ENCODE data around the gene ETV4. TPM values are rescaled to one million over a fixed set of nuclear protein-coding genes. Genes with fewer than 3 reads are reported as not detected.

The ETV4 gene
- total and polyA plus RNA-seq, 2 of the 13 experiments (the other 11 are each of a cell fraction or from before 2014, with no cell fraction given): 128 to 330 TPM

GRCh38 chr17:43479948-43480347 lies 66.2 kb downstream of the ETV4 start:
- FAIRE-seq (peak; percentile 59), DNase-seq (ENCODE audit: low spot score) (peak; percentile 90), ATAC-seq (peak; percentile 11)
- Histone ChIP-seq H2AFZ (ENCODE audit: low read length) (no peak overlapping the region), H3K9me3 (ENCODE audit: low read length) (no peaks in the 10 kb centered on the region), H3K4me3 (replicated peaks in 1 of 3; ENCODE audit: insufficient read depth in 1 of 3, low read depth in 2 of 3, low read length in 3 of 3) (no peak overlapping the region; a peak in 1 of 6 replicates), H3K27ac (ENCODE audit: extremely low read length, insufficient read depth, low read length) (peak overlapping the region; percentile 30), H4K20me1 (ENCODE audit: insufficient read depth, low read length) (no peaks in the 10 kb centered on the region), H3K36me3 (replicated peaks in 1 of 2; ENCODE audit: control insufficient read depth in 1 of 2, insufficient read depth in 2 of 2, low read length in 2 of 2) (no peaks in the 10 kb centered on the region), H3K9ac (ENCODE audit: insufficient read depth, low read depth, low read length) (0 out of 2 replicates have a peak overlapping the region, but pooled peaks have one; percentile 10), H3K4me2 (ENCODE audit: low read depth, low read length) (peak overlapping the region; percentile 36), H3K4me1 (ENCODE audit: insufficient read depth, low read length) (peaks cover 90% of the 10 kb centered on the region), H3K27me3 (ENCODE audit: control insufficient read depth in 1 of 2, insufficient read depth in 2 of 2, low read length in 2 of 2) (no peaks in the 10 kb centered on the region; a peak in 1 of 5 replicates), H3K79me2 (ENCODE audit: insufficient read depth, low read length) (peaks cover 11% of the 10 kb centered on the region)
- BruUV-seq (replicated peaks): no TSS peak
- WGBS (ENCODE audit: low lambda C conversion rate): 0% methylated on average over 3 of the region's 3 CpGs
- ChIA-PET CTCF (ENCODE audit: low intra/inter-chr PET ratio, low total read pairs) (interaction anchor here (5.6 kb wide), 1 partner anchor 84 kb away, joined by 381 read pairs; the partner anchor contains the start of gene ARL4D), POLR2A (interaction anchor here (0.5 to 12.7 kb wide), 14 partner anchors 11 to 164 kb away, joined by 3 to 485 read pairs (median 6); partner anchors contain the start of gene ARL4D)
- in situ Hi-C loops (cut with HindIII; ENCODE audit: extremely low pct_ligation_motif_present, low pct_unique_long_range_greater_than_20kb) (loop anchor here (5.0 kb wide), 1 partner anchor 83 kb away; the partner anchor contains the start of gene ARL4D), intact Hi-C loops (cut with micrococcal nuclease; ENCODE audit: unreplicated experiment) (loop anchor here (2.0 kb wide), 1 partner anchor 13 kb away; no protein-coding TSS in a partner anchor)
- no peak for TF ChIP-seq STAT5B (CRISPR knock-in tag; IDR thresholded peaks at IDR 0.05)
- TF ChIP-seq CHD2 (IDR thresholded peaks at IDR 0.05; ENCODE audit: low read depth, low read length): no peak
- peak; percentile 68; the same call in 1 of the 2 replicates for TF ChIP-seq RXRA (CRISPR knock-in tag; IDR thresholded peaks at IDR 0.05)
- TF ChIP-seq NR1H2 (CRISPR knock-in tag; IDR thresholded peaks at IDR 0.05; ENCODE audit: borderline replicate concordance, low read depth): no peak
- 0 out of 2 replicates have a peak, but pooled peaks have one; percentile 50 for TF ChIP-seq KLF12 (CRISPR knock-in tag; IDR thresholded peaks at IDR 0.05; ENCODE audit: borderline replicate concordance)
- TF ChIP-seq ZSCAN20 (CRISPR knock-in tag; IDR thresholded peaks at IDR 0.05; ENCODE audit: borderline replicate concordance): peak; percentile 65; the same call in 1 of the 2 replicates
- no peak for TF ChIP-seq MLXIP (CRISPR knock-in tag; IDR thresholded peaks at IDR 0.05; ENCODE audit: borderline replicate concordance)
- no peak for TF ChIP-seq ZNF616 (CRISPR knock-in tag; IDR thresholded peaks at IDR 0.05; ENCODE audit: low read depth)
- TF ChIP-seq ZNF562 (CRISPR knock-in tag; IDR thresholded peaks at IDR 0.05; ENCODE audit: borderline replicate concordance): no peak
- peak; percentile 39 for TF ChIP-seq TBL1XR1 (IDR thresholded peaks at IDR 0.05; ENCODE audit: borderline replicate concordance, low read length, partially characterized antibody)
- no peak for TF ChIP-seq TRIM24 (CRISPR knock-in tag; IDR thresholded peaks at IDR 0.05)
- no peak for TF ChIP-seq MXI1 (IDR thresholded peaks at IDR 0.05; ENCODE audit: borderline replicate concordance, low read depth, low read length)
- no peak for TF ChIP-seq ZNF33A (CRISPR knock-in tag; IDR thresholded peaks at IDR 0.05; ENCODE audit: borderline replicate concordance)
- TF ChIP-seq, protein P1, sequence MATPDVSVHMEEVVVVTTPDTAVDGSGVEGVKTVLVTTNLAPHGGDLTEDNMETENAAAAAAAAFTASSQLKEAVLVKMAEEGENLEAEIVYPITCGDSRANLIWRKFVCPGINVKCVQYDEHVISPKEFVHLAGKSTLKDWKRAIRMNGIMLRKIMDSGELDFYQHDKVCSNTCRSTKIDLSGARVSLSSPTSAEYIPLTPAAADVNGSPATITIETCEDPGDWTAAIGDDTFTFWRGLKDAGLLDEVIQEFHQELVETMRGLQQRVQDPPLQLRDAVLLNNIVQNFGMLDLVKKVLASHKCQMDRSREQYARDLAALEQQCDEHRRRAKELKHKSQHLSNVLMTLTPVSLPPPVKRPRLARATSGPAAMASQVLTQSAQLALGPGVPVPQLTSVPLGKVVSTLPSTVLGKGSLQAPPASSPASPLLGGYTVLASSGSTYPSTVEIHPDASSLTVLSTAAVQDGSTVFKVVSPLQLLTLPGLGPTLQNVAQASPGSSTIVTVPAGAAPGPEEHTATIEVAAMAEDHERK (CRISPR knock-in tag; IDR thresholded peaks at IDR 0.05; ENCODE audit: low read depth): no peak
- TF ChIP-seq ASH2L (IDR thresholded peaks at IDR 0.05; ENCODE audit: insufficient read length, low read depth, low read length): peak; percentile 38
- no peak for TF ChIP-seq ONECUT2 (CRISPR knock-in tag; IDR thresholded peaks at IDR 0.05)
